Measurements from ENCODE around the gene TTLL6. TPM values are rescaled to one million over a fixed set of nuclear protein-coding genes. Genes with fewer than 3 reads are reported as not detected.

Gene TTLL6
- total and polyA plus RNA-seq, 2 of the 4 experiments (the other 2 are of a cell fraction): not detected

GRCh38 chr17:48761114-48761513 is 55.9 kb downstream of the TTLL6 start:
- no peak overlapping the region for H3K56ac ChIP-seq (ENCODE audit: extremely low read depth, insufficient read depth, low read length)
- H2BK5ac ChIP-seq (ENCODE audit: low read depth, low read length, poor library complexity, severe bottlenecking): no peak overlapping the region
- H2BK120ac ChIP-seq (ENCODE audit: low read depth, low read length): no peak overlapping the region
- no peaks in the 10 kb centered on the region for H3K79me1 ChIP-seq (ENCODE audit: low read depth in 1 of 2, low read length in 2 of 2)
- H2AFZ ChIP-seq (replicated peaks; ENCODE audit: low read length, poor library complexity): no peak overlapping the region
- intact Hi-C loops (cut with micrococcal nuclease) (no loop called here), dilution Hi-C loops (cut with HindIII; ENCODE audit: low sequenced_read_pairs, unreplicated experiment) (no loop called here), in situ Hi-C loops (cut with MboI; ENCODE audit: low sequenced_read_pairs) (loop anchor here (25.0 kb wide), 1 partner anchor 374 kb away; no protein-coding TSS in a partner anchor)
- H4K91ac ChIP-seq (ENCODE audit: insufficient read depth, low read depth, low read length): no peak overlapping the region
- H3K23ac ChIP-seq (ENCODE audit: low read depth, low read length): no peak overlapping the region
- H3K36me3 ChIP-seq (ENCODE audit: control insufficient read depth, insufficient read depth, low read length): no peaks in the 10 kb centered on the region
- no peak overlapping the region for H3K18ac ChIP-seq (ENCODE audit: low read depth, low read length)
- H3K9me3 ChIP-seq (ENCODE audit: control insufficient read depth, insufficient read depth, low read length): no peaks in the 10 kb centered on the region
- no peaks in the 10 kb centered on the region for H3K9me1 ChIP-seq (ENCODE audit: insufficient read depth, low read length)
- ATAC-seq (ENCODE audit: low read depth) (no peak), DNase-seq (no peak)
- H2AK5ac ChIP-seq (ENCODE audit: low read depth, low read length): no peak overlapping the region
- H2BK15ac ChIP-seq (ENCODE audit: low read depth, low read length): no peak overlapping the region
- no peaks in the 10 kb centered on the region for H3K4me1 ChIP-seq (ENCODE audit: control insufficient read depth, insufficient read depth, low read length)
- no peak overlapping the region for H4K5ac ChIP-seq (ENCODE audit: low read depth, low read length)
- no peak overlapping the region for H3K27ac ChIP-seq (ENCODE audit: insufficient read depth, low read length)
- no peak overlapping the region for H3K4ac ChIP-seq (ENCODE audit: low read depth, low read length)
- no TSS peak for BruUV-seq (replicated peaks)
- H3K27me3 ChIP-seq (ENCODE audit: control insufficient read depth, insufficient read depth, low read length): peaks cover 81% of the 10 kb centered on the region
- no peak overlapping the region for H3K14ac ChIP-seq (replicated peaks; ENCODE audit: low read depth, low read length)
- H2AK9ac ChIP-seq (replicated peaks; ENCODE audit: low read depth, low read length, poor library complexity): no peak overlapping the region
- H3K4me3 ChIP-seq (ENCODE audit: insufficient read depth, low read depth, low read length): no peak overlapping the region
- H3K9ac ChIP-seq (ENCODE audit: low read depth, low read length): no peak overlapping the region
- H2BK20ac ChIP-seq (ENCODE audit: low read depth, low read length): no peak overlapping the region
- H4K8ac ChIP-seq (ENCODE audit: low read depth in 2 of 2, low read length in 2 of 2): no peak overlapping the region
- no peak overlapping the region for H3K4me2 ChIP-seq (ENCODE audit: low read depth, low read length)
- ChIA-PET POLR2A (ENCODE audit: unreplicated experiment) (no interaction called here), CTCF (no interaction called here)
- TF ChIP-seq MXI1 (IDR thresholded peaks at IDR 0.05; ENCODE audit: borderline replicate concordance, low read depth, low read length): no peak
- no peak for TF ChIP-seq FOS (IDR thresholded peaks at IDR 0.05; ENCODE audit: low read depth, low read length)
- TF ChIP-seq RAD21 (IDR thresholded peaks at IDR 0.05; ENCODE audit: low read length): no peak
- TF ChIP-seq RFX5 (IDR thresholded peaks at IDR 0.05; ENCODE audit: low read depth, low read length): no peak
- no peak for TF ChIP-seq CEBPB (IDR thresholded peaks at IDR 0.05; ENCODE audit: low read depth, low read length)
- no peak for TF ChIP-seq CHD1 (IDR thresholded peaks at IDR 0.05; ENCODE audit: low read depth, low read length)
- TF ChIP-seq MAFK (IDR thresholded peaks at IDR 0.05; ENCODE audit: low read depth, low read length): no peak
- no peak for TF ChIP-seq CTCF (conservative IDR thresholded peaks at IDR 0.05; ENCODE audit: low read depth, low read length)
- no peak for TF ChIP-seq BHLHE40 (IDR thresholded peaks at IDR 0.05; ENCODE audit: low read depth, low read length)
- no peak for TF ChIP-seq ELK1 (IDR thresholded peaks at IDR 0.05; ENCODE audit: borderline replicate concordance, low read depth, low read length)
- TF ChIP-seq SMC3 (IDR thresholded peaks at IDR 0.05; ENCODE audit: low read depth, low read length): no peak
- no peak for TF ChIP-seq NFE2L2 (IDR thresholded peaks at IDR 0.05; ENCODE audit: low read depth, low read length)
- no peak for TF ChIP-seq USF2 (IDR thresholded peaks at IDR 0.05; ENCODE audit: low read depth, low read length)
- no peak for TF ChIP-seq RCOR1 (IDR thresholded peaks at IDR 0.05; ENCODE audit: insufficient replicate concordance, low read length)
- H4K20me1 ChIP-seq (ENCODE audit: insufficient read depth, low read length): no peaks in the 10 kb centered on the region
- 100% methylated on average over 1 of the region's 6 CpGs; no CpG with 5 or more reads in 1 of the 2 experiments for WGBS, 2 experiments (ENCODE audit: extremely low coverage in 2 of 2, insufficient read length in 1 of 2)
